ENCODE measurements around the gene CARD11. TPM values are rescaled to one million over a fixed set of nuclear protein-coding genes. Genes with fewer than 3 reads are reported as not detected.

The CARD11 gene
- total and polyA plus RNA-seq, 2 of the 4 experiments (the other 2 are of a cell fraction) = 0.18 to 0.26 TPM

DNA sequence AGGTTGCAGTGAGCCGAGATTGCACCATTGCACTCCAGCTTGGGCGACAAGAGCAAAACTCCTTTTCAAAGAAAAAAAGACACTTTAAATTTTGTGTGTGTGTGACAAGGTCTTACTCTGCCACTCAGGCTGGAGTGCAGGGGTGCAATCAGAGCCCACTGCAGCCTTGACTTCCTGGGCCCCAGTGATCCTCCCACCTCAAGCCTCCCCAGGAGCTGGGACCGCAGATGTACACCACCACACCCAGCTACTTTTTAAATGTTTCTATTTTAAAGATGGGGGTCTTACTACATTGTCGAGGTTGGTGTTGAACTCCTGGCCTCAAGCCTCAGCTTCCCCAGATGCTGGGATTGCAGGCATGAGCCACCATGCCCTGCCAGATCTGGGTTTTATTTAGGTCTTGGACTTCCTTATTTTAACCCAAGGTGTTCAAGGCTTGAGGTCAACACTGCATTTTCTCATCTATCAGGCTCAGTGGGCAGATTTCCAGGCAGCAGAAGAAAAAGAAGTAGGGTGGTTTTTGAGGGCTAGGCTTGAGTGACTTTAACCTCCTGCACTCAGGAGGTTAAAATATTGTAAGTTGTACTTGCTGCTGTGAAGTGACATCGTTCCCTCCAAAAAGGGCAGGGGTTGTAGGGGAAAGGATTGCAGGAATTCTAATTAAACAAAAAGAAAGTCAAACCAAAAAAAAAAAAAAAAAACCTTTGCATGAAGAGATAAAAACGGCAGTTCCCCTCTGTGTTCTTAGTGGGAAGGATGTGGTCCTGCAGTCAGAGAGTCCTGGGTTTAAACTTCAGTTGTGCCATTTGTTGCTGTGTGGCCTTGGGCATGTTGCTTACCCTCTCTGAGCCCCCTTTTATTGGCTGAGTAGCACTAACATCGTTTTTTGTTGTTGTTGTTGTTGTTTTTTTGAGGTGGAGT lies 71.5 kb downstream of the CARD11 start:
- H3K23ac ChIP-seq (ENCODE audit: low read depth, low read length) = no peak overlapping the region
- no peak overlapping the region for H3K56ac ChIP-seq (ENCODE audit: extremely low read depth, insufficient read depth, low read length)
- no peak overlapping the region for H3K9ac ChIP-seq (ENCODE audit: low read depth, low read length)
- DNase-seq (no peak), ATAC-seq (ENCODE audit: low read depth) (no peak)
- no peak overlapping the region for H2AK9ac ChIP-seq (replicated peaks; ENCODE audit: low read depth, low read length, poor library complexity)
- no peak overlapping the region for H2BK20ac ChIP-seq (ENCODE audit: low read depth, low read length)
- H3K27me3 ChIP-seq (ENCODE audit: control insufficient read depth, insufficient read depth, low read length) = no peaks in the 10 kb centered on the region; the same call in 1 of the 2 replicates
- no peaks in the 10 kb centered on the region for H3K9me1 ChIP-seq (ENCODE audit: insufficient read depth, low read length)
- WGBS, 2 experiments (ENCODE audit: extremely low coverage in 2 of 2, insufficient read length in 1 of 2) = no CpG with 5 or more reads among the region's 7 CpGs
- no peak overlapping the region for H3K18ac ChIP-seq (ENCODE audit: low read depth, low read length)
- H4K91ac ChIP-seq (ENCODE audit: insufficient read depth, low read depth, low read length) = no peak overlapping the region
- no peak overlapping the region for H4K8ac ChIP-seq (ENCODE audit: low read depth in 2 of 2, low read length in 2 of 2)
- no peaks in the 10 kb centered on the region for H4K20me1 ChIP-seq (ENCODE audit: insufficient read depth, low read length)
- no peak overlapping the region for H3K4ac ChIP-seq (ENCODE audit: low read depth, low read length)
- no peak overlapping the region for H4K5ac ChIP-seq (ENCODE audit: low read depth, low read length)
- no peak overlapping the region for H2BK5ac ChIP-seq (ENCODE audit: low read depth, low read length, poor library complexity, severe bottlenecking)
- no peak overlapping the region for H3K14ac ChIP-seq (replicated peaks; ENCODE audit: low read depth, low read length)
- no peaks in the 10 kb centered on the region for H3K36me3 ChIP-seq (ENCODE audit: control insufficient read depth, insufficient read depth, low read length)
- no peak overlapping the region for H2AFZ ChIP-seq (replicated peaks; ENCODE audit: low read length, poor library complexity)
- no peak overlapping the region for H3K4me2 ChIP-seq (ENCODE audit: low read depth, low read length)
- CTCF ChIA-PET = no interaction called here
- no peaks in the 10 kb centered on the region for H3K79me1 ChIP-seq (ENCODE audit: low read depth in 1 of 2, low read length in 2 of 2)
- no peak overlapping the region for H2AK5ac ChIP-seq (ENCODE audit: low read depth, low read length)
- H3K27ac ChIP-seq (ENCODE audit: insufficient read depth, low read length) = no peak overlapping the region
- POLR2A ChIA-PET (ENCODE audit: unreplicated experiment) = no interaction called here
- no peak overlapping the region for H2BK15ac ChIP-seq (ENCODE audit: low read depth, low read length)
- intact Hi-C loops (cut with micrococcal nuclease) = no loop called here
- BruUV-seq (replicated peaks) = no TSS peak
- no peaks in the 10 kb centered on the region for H3K9me3 ChIP-seq (ENCODE audit: control insufficient read depth, insufficient read depth, low read length)
- H2BK120ac ChIP-seq (ENCODE audit: low read depth, low read length) = no peak overlapping the region
- in situ Hi-C loops (cut with MboI; ENCODE audit: low sequenced_read_pairs) = no loop called here
- dilution Hi-C loops (cut with HindIII; ENCODE audit: low sequenced_read_pairs, unreplicated experiment) = no loop called here
- no peak overlapping the region for H3K4me3 ChIP-seq (ENCODE audit: insufficient read depth, low read depth, low read length)
- no peaks in the 10 kb centered on the region for H3K4me1 ChIP-seq (ENCODE audit: control insufficient read depth, insufficient read depth, low read length)
- TF ChIP-seq, protein P1, sequence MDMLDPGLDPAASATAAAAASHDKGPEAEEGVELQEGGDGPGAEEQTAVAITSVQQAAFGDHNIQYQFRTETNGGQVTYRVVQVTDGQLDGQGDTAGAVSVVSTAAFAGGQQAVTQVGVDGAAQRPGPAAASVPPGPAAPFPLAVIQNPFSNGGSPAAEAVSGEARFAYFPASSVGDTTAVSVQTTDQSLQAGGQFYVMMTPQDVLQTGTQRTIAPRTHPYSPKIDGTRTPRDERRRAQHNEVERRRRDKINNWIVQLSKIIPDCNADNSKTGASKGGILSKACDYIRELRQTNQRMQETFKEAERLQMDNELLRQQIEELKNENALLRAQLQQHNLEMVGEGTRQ (IDR thresholded peaks at IDR 0.05; ENCODE audit: low read depth, low read length) = no peak
- TF ChIP-seq MAZ (IDR thresholded peaks at IDR 0.05; ENCODE audit: borderline replicate concordance, low read depth, low read length) = no peak
- no peak for TF ChIP-seq FOS (IDR thresholded peaks at IDR 0.05; ENCODE audit: low read depth, low read length)
- no peak for TF ChIP-seq MXI1 (IDR thresholded peaks at IDR 0.05; ENCODE audit: borderline replicate concordance, low read depth, low read length)
- no peak for TF ChIP-seq RCOR1 (IDR thresholded peaks at IDR 0.05; ENCODE audit: insufficient replicate concordance, low read length)
- TF ChIP-seq SMC3 (IDR thresholded peaks at IDR 0.05; ENCODE audit: low read depth, low read length) = no peak
- no peak for TF ChIP-seq POLR2A (IDR thresholded peaks at IDR 0.05; ENCODE audit: low read depth, low read length)
- TF ChIP-seq RAD21 (IDR thresholded peaks at IDR 0.05; ENCODE audit: low read length) = no peak
- TF ChIP-seq, protein P2, sequence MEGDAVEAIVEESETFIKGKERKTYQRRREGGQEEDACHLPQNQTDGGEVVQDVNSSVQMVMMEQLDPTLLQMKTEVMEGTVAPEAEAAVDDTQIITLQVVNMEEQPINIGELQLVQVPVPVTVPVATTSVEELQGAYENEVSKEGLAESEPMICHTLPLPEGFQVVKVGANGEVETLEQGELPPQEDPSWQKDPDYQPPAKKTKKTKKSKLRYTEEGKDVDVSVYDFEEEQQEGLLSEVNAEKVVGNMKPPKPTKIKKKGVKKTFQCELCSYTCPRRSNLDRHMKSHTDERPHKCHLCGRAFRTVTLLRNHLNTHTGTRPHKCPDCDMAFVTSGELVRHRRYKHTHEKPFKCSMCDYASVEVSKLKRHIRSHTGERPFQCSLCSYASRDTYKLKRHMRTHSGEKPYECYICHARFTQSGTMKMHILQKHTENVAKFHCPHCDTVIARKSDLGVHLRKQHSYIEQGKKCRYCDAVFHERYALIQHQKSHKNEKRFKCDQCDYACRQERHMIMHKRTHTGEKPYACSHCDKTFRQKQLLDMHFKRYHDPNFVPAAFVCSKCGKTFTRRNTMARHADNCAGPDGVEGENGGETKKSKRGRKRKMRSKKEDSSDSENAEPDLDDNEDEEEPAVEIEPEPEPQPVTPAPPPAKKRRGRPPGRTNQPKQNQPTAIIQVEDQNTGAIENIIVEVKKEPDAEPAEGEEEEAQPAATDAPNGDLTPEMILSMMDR (conservative IDR thresholded peaks at IDR 0.05; ENCODE audit: low read depth, low read length) = no peak
- TF ChIP-seq RFX5 (IDR thresholded peaks at IDR 0.05; ENCODE audit: low read depth, low read length) = no peak
- TF ChIP-seq CHD1 (IDR thresholded peaks at IDR 0.05; ENCODE audit: low read depth, low read length) = no peak
- TF ChIP-seq BHLHE40 (IDR thresholded peaks at IDR 0.05; ENCODE audit: low read depth, low read length) = no peak
- TF ChIP-seq NFE2L2 (IDR thresholded peaks at IDR 0.05; ENCODE audit: low read depth, low read length) = no peak
- TF ChIP-seq, protein P3, sequence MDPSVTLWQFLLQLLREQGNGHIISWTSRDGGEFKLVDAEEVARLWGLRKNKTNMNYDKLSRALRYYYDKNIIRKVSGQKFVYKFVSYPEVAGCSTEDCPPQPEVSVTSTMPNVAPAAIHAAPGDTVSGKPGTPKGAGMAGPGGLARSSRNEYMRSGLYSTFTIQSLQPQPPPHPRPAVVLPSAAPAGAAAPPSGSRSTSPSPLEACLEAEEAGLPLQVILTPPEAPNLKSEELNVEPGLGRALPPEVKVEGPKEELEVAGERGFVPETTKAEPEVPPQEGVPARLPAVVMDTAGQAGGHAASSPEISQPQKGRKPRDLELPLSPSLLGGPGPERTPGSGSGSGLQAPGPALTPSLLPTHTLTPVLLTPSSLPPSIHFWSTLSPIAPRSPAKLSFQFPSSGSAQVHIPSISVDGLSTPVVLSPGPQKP (IDR thresholded peaks at IDR 0.05; ENCODE audit: borderline replicate concordance, low read depth, low read length) = no peak
- no peak for TF ChIP-seq MAFK (IDR thresholded peaks at IDR 0.05; ENCODE audit: low read depth, low read length)

Measured in IMR-90 (cell line).